CD8-positive, alpha-beta memory T cell (primary cell): ENCODE measurements around the gene RBMS3. TPM values are rescaled to one million over a fixed set of nuclear protein-coding genes. Genes with fewer than 3 reads are reported as not detected.
"Not testable (repeated sequence)": the region's sequence is repeated elsewhere in the genome, so short reads cannot be mapped to it uniquely, and the experiment has no call there.

Experiments used
- CTCF ChIA-PET: fragments of 350-600 bp; sonication (Branson Sonifier 250); formaldehyde crosslinking; loops from one replicate; lab custom pipeline; 2021; ENCODE audit warnings: antibody characterized with exemption; lab: Charles Lee
- POLR2A ChIA-PET: fragments of 350-600 bp; sonication (Branson Sonifier 250); formaldehyde crosslinking; loops from one replicate; lab custom pipeline; 2021; ENCODE audit warnings: antibody characterized with exemption; lab: Charles Lee
- DNase-seq, 5 donors: peaks; one replicate each; pipeline versions ENCODE4 v3.0.0 to v3.0.0-alpha.2; 2020 to 2022; ENCODE audit warnings: mixed read lengths in 1 of 5
- H3K27ac ChIP-seq: one replicate; pipeline ENCODE4 v1.7.0; 2013; ENCODE audit warnings: low read depth, mild to moderate bottlenecking, low read length, moderate library complexity
- H3K27me3 ChIP-seq: 2 replicates; pipeline ENCODE4 v1.7.0; 2013; ENCODE audit warnings: low read length, mild to moderate bottlenecking; ENCODE audit not compliant: insufficient read depth, poor library complexity, severe bottlenecking
- H3K36me3 ChIP-seq: 2 replicates; pipeline ENCODE4 v1.7.0; 2013; ENCODE audit warnings: mild to moderate bottlenecking, low read length, moderate library complexity; ENCODE audit not compliant: insufficient read depth
- H3K4me1 ChIP-seq: 2 replicates; pipeline ENCODE4 v1.7.0; 2013; ENCODE audit warnings: mild to moderate bottlenecking, low read length, moderate library complexity; ENCODE audit not compliant: insufficient read depth
- H3K4me3 ChIP-seq: 2 replicates; pipeline ENCODE4 v1.7.0; 2013; ENCODE audit warnings: mild to moderate bottlenecking, low read length
- H3K9me3 ChIP-seq: 2 replicates; pipeline ENCODE4 v1.7.0; 2013; ENCODE audit warnings: mild to moderate bottlenecking, low read length
- H3K27ac Mint-ChIP-seq, 8 donors: one replicate each; pipeline ENCODE4 v1.8.0; 2020 to 2021; ENCODE audit warnings: mixed read lengths in 8 of 8, mild to moderate bottlenecking in 6 of 8, inconsistent platforms in 3 of 8, moderate library complexity in 3 of 8
- H3K27me3 Mint-ChIP-seq, 2 donors: one replicate each; pipeline ENCODE4 v1.8.0; 2020 to 2021; ENCODE audit warnings: mixed read lengths in 2 of 2, mild to moderate bottlenecking in 1 of 2, moderate library complexity in 1 of 2
- H3K36me3 Mint-ChIP-seq, 3 donors: one replicate each; pipeline ENCODE4 v1.8.0; 2020 to 2021; ENCODE audit warnings: mixed read lengths in 3 of 3, inconsistent platforms in 1 of 3, mild to moderate bottlenecking in 1 of 3
- H3K4me1 Mint-ChIP-seq, 3 donors: one replicate each; pipeline ENCODE4 v1.8.0; 2020 to 2021; ENCODE audit warnings: mixed read lengths in 3 of 3, inconsistent platforms in 1 of 3, mild to moderate bottlenecking in 1 of 3
- H3K4me3 Mint-ChIP-seq, 7 donors: one replicate each; pipeline ENCODE4 v1.8.0; 2020 to 2021; ENCODE audit warnings: mixed read lengths in 7 of 7, mild to moderate bottlenecking in 6 of 7, moderate library complexity in 4 of 7, inconsistent platforms in 2 of 7
- H3K9me3 Mint-ChIP-seq, 5 donors: one replicate each; pipeline ENCODE4 v1.8.0; 2020 to 2022; ENCODE audit warnings: mixed read lengths in 5 of 5, mild to moderate bottlenecking in 3 of 5, moderate library complexity in 2 of 5, inconsistent platforms in 1 of 5
- polyA plus RNA-seq: library from polyadenylated mRNA; unstranded; fragments of 300-500 nt; fragmentation: Illumina TruSeq; gene quantifications from one replicate; pipeline ENCODE4 v1.2.3, GENCODE V29; 2021
- total RNA-seq, 2 experiments: library from RNA; stranded (reverse); gene quantifications; one replicate each; pipeline ENCODE4 v1.2.3, GENCODE V29; 2021

The RBMS3 gene
- total and polyA plus RNA-seq, 3 experiments from 2014 or later: 0.21 to 0.33 (median 0.22) TPM

DNA sequence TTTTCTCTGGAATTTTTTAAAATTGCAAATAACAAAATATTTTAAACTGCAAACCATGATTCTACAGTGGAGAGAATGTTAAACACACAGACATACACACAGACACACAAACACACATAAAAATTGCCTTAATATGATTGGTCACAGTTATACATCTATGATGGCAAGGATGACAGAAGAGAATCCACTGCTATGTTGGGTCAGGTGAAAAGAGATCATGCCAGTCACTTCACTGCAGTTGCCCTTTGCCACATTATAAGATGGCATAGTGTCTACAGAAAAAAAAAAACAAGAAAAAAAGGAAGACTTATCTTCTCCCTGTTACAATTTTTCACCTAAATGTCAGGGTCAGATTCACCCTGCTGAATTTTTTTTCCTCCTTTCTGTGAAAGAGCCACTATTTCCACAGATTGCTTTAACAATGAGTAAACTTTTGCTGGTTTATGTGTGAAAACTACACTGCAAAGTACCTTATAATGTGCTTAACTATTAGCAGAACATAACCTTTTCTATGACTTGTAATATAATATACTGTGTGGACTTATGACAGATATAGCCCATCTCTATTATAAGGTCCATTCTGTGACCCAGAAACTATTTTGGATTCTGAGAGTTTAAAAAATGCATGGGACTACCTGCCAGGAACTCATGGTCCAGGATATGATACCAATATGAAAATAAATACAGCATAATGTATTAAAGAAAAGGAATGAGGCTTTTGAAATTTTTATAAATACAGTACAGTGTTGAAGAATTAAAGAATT, 111.9 kb downstream of the RBMS3 start:
- H3K27ac Mint-ChIP-seq: no peak overlapping the region
- Histone ChIP-seq H3K27ac (no peak overlapping the region), H3K36me3 (no peaks in the 10 kb centered on the region), H3K27me3 (no peaks in the 10 kb centered on the region), H3K4me1 (no peaks in the 10 kb centered on the region), H3K9me3 (no peaks in the 10 kb centered on the region), H3K4me3 (no peak overlapping the region)
- no peaks in the 10 kb centered on the region for H3K27me3 Mint-ChIP-seq
- CTCF ChIA-PET: interaction anchor here (0.6 kb wide), 1 partner anchor 79 kb away, joined by 4 read pairs; no protein-coding TSS in a partner anchor
- peaks cover 5 to 16% (median 9%) of the 10 kb centered on the region in 5 donors for H3K9me3 Mint-ChIP-seq
- H3K4me1 Mint-ChIP-seq: no peaks in the 10 kb centered on the region
- POLR2A ChIA-PET: no interaction called here
- H3K36me3 Mint-ChIP-seq: no peaks in the 10 kb centered on the region
- no peak for DNase-seq
- H3K4me3 Mint-ChIP-seq: no peak overlapping the region

- CTCF ChIA-PET, H3K27me3 Mint-ChIP-seq, H3K4me1 ChIP-seq, DNase-seq, H3K4me1 Mint-ChIP-seq, H3K27me3 ChIP-seq, H3K9me3 ChIP-seq, H3K27ac Mint-ChIP-seq, H3K36me3 Mint-ChIP-seq, H3K27ac ChIP-seq, H3K4me3 ChIP-seq, POLR2A ChIA-PET, H3K4me3 Mint-ChIP-seq, H3K36me3 ChIP-seq: not testable (repeated sequence)
- H3K9me3 Mint-ChIP-seq: peaks cover 5 to 14% (median 7%) of the 10 kb centered on the region in 5 donors
These were observed 113.1 kb downstream of the RBMS3 start for GRCh38 chr3:29393946-29394345.

GRCh38 chr3:29397406-29397805, 116.5 kb downstream of the RBMS3 start:
- Histone ChIP-seq H3K27me3 (no peaks in the 10 kb centered on the region), H3K9me3 (no peaks in the 10 kb centered on the region), H3K4me3 (no peak overlapping the region), H3K4me1 (no peaks in the 10 kb centered on the region), H3K36me3 (no peaks in the 10 kb centered on the region), H3K27ac (no peak overlapping the region)
- Mint-ChIP-seq H3K27me3 (no peaks in the 10 kb centered on the region), H3K36me3 (no peaks in the 10 kb centered on the region), H3K9me3 (peaks cover 5 to 15% (median 10%) of the 10 kb centered on the region in 5 donors), H3K4me1 (no peaks in the 10 kb centered on the region), H3K27ac (peak overlapping the region in 1 of 8 donors; percentile 1), H3K4me3 (no peak overlapping the region)
- ChIA-PET CTCF (no interaction called here), POLR2A (no interaction called here)
- no peak for DNase-seq

GRCh38 chr3:29398787-29399186, 117.9 kb downstream of the RBMS3 start:
- ChIA-PET POLR2A (no interaction called here), CTCF (no interaction called here)
- Histone ChIP-seq H3K36me3 (no peaks in the 10 kb centered on the region), H3K4me1 (no peaks in the 10 kb centered on the region), H3K27ac (no peak overlapping the region), H3K9me3 (no peaks in the 10 kb centered on the region), H3K27me3 (no peaks in the 10 kb centered on the region), H3K4me3 (no peak overlapping the region)
- Mint-ChIP-seq H3K9me3 (peaks cover 0 to 11% (median under 1%) of the 10 kb centered on the region in 5 donors), H3K4me3 (no peak overlapping the region), H3K4me1 (no peaks in the 10 kb centered on the region), H3K27ac (no peak overlapping the region), H3K36me3 (no peaks in the 10 kb centered on the region), H3K27me3 (no peaks in the 10 kb centered on the region)
- DNase-seq: no peak

DNA sequence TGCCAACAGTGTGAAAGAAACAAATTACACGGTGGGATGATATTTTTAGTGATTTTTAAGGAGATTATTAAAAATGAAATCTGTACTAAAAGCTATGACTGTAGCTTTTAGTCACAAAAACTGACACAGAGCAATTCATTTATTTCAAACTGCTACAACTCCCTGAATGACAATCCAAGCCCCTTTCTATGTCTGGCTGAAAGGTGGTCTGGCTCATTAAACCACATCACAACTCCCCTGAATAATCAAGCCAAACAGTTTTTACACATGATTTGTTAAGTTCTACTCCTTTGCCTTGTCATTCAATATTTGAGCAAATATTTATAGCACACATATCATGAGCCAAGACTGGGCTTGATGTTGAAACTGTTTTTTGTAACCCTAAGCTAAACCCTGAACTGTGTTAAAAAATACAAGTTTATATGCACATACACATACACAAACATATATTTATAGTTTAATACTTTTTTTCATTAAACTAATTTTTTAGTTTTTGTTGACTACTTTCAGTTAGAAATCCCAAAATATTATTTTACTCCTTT, 125.5 kb downstream of the RBMS3 start:
- ChIA-PET CTCF (no interaction called here), POLR2A (no interaction called here)
- Histone ChIP-seq H3K27me3 (no peaks in the 10 kb centered on the region), H3K4me1 (no peaks in the 10 kb centered on the region), H3K27ac (no peak overlapping the region), H3K9me3 (no peaks in the 10 kb centered on the region), H3K36me3 (no peaks in the 10 kb centered on the region), H3K4me3 (no peak overlapping the region)
- H3K27me3 Mint-ChIP-seq: no peaks in the 10 kb centered on the region
- H3K4me3 Mint-ChIP-seq: no peak overlapping the region
- H3K27ac Mint-ChIP-seq: no peak overlapping the region
- H3K36me3 Mint-ChIP-seq: no peaks in the 10 kb centered on the region
- H3K4me1 Mint-ChIP-seq: no peaks in the 10 kb centered on the region
- DNase-seq: no peak
- H3K9me3 Mint-ChIP-seq: peaks cover 0 to 3% (median 0%) of the 10 kb centered on the region in 5 donors

- H3K4me3 Mint-ChIP-seq: no peak overlapping the region
- ChIA-PET CTCF (no interaction called here), POLR2A (no interaction called here)
- H3K27ac Mint-ChIP-seq: no peak overlapping the region
- H3K36me3 Mint-ChIP-seq: no peaks in the 10 kb centered on the region
- H3K9me3 Mint-ChIP-seq: peaks cover 0 to 3% (median 0%) of the 10 kb centered on the region in 5 donors
- no peaks in the 10 kb centered on the region for H3K4me1 ChIP-seq
- no peaks in the 10 kb centered on the region for H3K27me3 Mint-ChIP-seq
- H3K36me3 ChIP-seq: no peaks in the 10 kb centered on the region
- no peaks in the 10 kb centered on the region for H3K4me1 Mint-ChIP-seq
- no peaks in the 10 kb centered on the region for H3K9me3 ChIP-seq
- no peak overlapping the region for H3K27ac ChIP-seq
- H3K4me3 ChIP-seq: no peak overlapping the region
- no peaks in the 10 kb centered on the region for H3K27me3 ChIP-seq
- DNase-seq: no peak
These were observed 127.8 kb downstream of the RBMS3 start for GRCh38 chr3:29408676-29409075.

DNA sequence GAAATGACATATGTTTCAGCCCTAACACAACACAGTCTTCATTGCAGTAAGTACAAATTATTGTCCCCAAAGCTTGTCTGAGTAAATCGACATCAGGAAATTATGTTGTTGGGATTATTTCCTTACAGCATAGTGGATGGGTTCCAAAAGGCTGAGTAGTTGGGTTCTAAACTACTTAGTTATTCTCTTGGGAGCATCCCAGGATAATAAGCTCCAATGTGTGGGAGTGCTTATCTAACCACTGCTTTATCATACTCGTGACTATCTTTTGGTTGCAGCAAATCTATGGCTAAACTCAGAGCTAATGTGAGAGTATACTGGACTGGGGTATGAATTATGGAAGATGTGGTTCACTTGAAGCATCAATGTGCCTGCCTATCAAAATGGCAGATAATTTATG, 128.5 kb downstream of the RBMS3 start:
- no peak for DNase-seq
- ChIA-PET CTCF (no interaction called here), POLR2A (no interaction called here)
- Mint-ChIP-seq H3K9me3 (peaks cover 0 to 3% (median 0%) of the 10 kb centered on the region in 5 donors), H3K4me1 (no peaks in the 10 kb centered on the region), H3K4me3 (no peak overlapping the region), H3K27ac (no peak overlapping the region), H3K27me3 (no peaks in the 10 kb centered on the region), H3K36me3 (no peaks in the 10 kb centered on the region)
- Histone ChIP-seq H3K27me3 (no peaks in the 10 kb centered on the region), H3K4me3 (no peak overlapping the region), H3K27ac (no peak overlapping the region), H3K9me3 (no peaks in the 10 kb centered on the region), H3K36me3 (no peaks in the 10 kb centered on the region), H3K4me1 (no peaks in the 10 kb centered on the region)

DNA sequence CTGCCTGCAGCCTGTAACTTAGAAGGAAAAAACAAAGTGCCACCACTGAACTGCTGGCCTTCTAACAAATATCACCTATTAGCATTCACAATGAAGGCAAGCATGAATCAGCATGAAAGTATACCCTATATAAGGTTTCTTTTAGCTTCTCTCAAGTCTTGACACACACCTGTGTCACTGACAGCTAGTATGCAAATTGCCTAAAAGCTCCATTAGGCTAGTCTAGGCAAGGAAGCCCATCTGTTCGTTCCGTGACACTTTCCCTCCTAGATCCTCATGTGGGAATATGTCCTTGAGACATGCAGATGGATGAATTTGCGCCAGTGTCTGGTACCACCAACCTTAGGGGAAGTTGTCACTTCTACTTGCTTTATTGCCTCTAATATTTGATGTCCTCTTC, 129.3 kb downstream of the RBMS3 start:
- no peaks in the 10 kb centered on the region for H3K4me1 Mint-ChIP-seq
- ChIA-PET POLR2A (no interaction called here), CTCF (no interaction called here)
- H3K9me3 Mint-ChIP-seq: peaks cover 0 to 3% (median 0%) of the 10 kb centered on the region in 5 donors
- no peak for DNase-seq
- no peak overlapping the region for H3K4me3 Mint-ChIP-seq
- H3K27me3 Mint-ChIP-seq: no peaks in the 10 kb centered on the region
- Histone ChIP-seq H3K27ac (no peak overlapping the region), H3K4me1 (no peaks in the 10 kb centered on the region), H3K36me3 (no peaks in the 10 kb centered on the region), H3K27me3 (no peaks in the 10 kb centered on the region), H3K9me3 (no peaks in the 10 kb centered on the region), H3K4me3 (no peak overlapping the region)
- H3K27ac Mint-ChIP-seq: no peak overlapping the region
- no peaks in the 10 kb centered on the region for H3K36me3 Mint-ChIP-seq
